Natural killer cell (primary cell): ENCODE data around the gene ARID3B. TPM values are rescaled to one million over a fixed set of nuclear protein-coding genes. Genes with fewer than 3 reads are reported as not detected.

Experiments used
- ATAC-seq, 3 donors: fragments of 150-1000 bp in 2 of 3; fragments of 200-7000 bp in 1 of 3; cut with Tn5 transposase; 1 replicate in 1 of 3; 2 replicates in 2 of 3; pipeline ENCODE4 v1.10.0; 2021; ENCODE audit warnings: mild to moderate bottlenecking in 2 of 3, moderate library complexity in 2 of 3
- DNase-seq, 2 donors: peaks; one replicate each; pipeline versions ENCODE4 v3.0.0 to v3.0.0-alpha.2; 2013 to 2021; ENCODE audit warnings: mixed read lengths in 1 of 2
- H3K27ac ChIP-seq: one replicate; pipeline ENCODE4 v1.5.1; 2013; ENCODE audit warnings: mild to moderate bottlenecking, low read length
- H3K27me3 ChIP-seq: one replicate; pipeline ENCODE4 v1.6.1; 2013; ENCODE audit warnings: low read length; ENCODE audit not compliant: control insufficient read depth, insufficient read depth
- H3K36me3 ChIP-seq: one replicate; pipeline ENCODE4 v1.6.1; 2013; ENCODE audit warnings: low read length; ENCODE audit not compliant: control insufficient read depth, insufficient read depth
- H3K4me1 ChIP-seq: one replicate; pipeline ENCODE4 v1.6.1; 2013; ENCODE audit warnings: low read length; ENCODE audit not compliant: control insufficient read depth, insufficient read depth
- H3K4me3 ChIP-seq: one replicate; pipeline ENCODE4 v1.5.1; 2013; ENCODE audit warnings: low read length
- H3K9me3 ChIP-seq: one replicate; pipeline ENCODE4 v1.6.1; 2013; ENCODE audit warnings: low read length; ENCODE audit not compliant: control insufficient read depth, insufficient read depth
- H3K27ac Mint-ChIP-seq, 2 donors: one replicate each; pipeline ENCODE4 v1.8.0; 2022; ENCODE audit warnings: mild to moderate bottlenecking in 2 of 2, mixed read lengths in 2 of 2, moderate library complexity in 1 of 2
- H3K27me3 Mint-ChIP-seq, 2 donors: one replicate each; pipeline ENCODE4 v1.8.0; 2022; ENCODE audit warnings: low read depth in 2 of 2, mixed read lengths in 2 of 2
- H3K36me3 Mint-ChIP-seq: one replicate; pipeline ENCODE4 v1.8.0; 2022; ENCODE audit warnings: mixed read lengths
- H3K4me1 Mint-ChIP-seq, 2 donors: one replicate each; pipeline ENCODE4 v1.8.0; 2022; ENCODE audit warnings: mixed read lengths in 2 of 2
- H3K4me3 Mint-ChIP-seq: one replicate; pipeline ENCODE4 v1.8.0; 2022; ENCODE audit warnings: mild to moderate bottlenecking, moderate library complexity, mixed read lengths
- H3K9me3 Mint-ChIP-seq, 2 donors: one replicate each; pipeline ENCODE4 v1.8.0; 2022; ENCODE audit warnings: mixed read lengths in 2 of 2
- WGBS: methylation state at CpG from one replicate; pipeline ENCODE4 v1.1.7; 2013; ENCODE audit warnings: missing lambda C conversion rate; ENCODE audit not compliant: insufficient coverage; 5-methylcytosine and 5-hydroxymethylcytosine counted together
- intact Hi-C: fragments of 100-400 bp; cut with micrococcal nuclease; formaldehyde crosslinking; loops from one replicate; pipeline ENCODE4 v1.14.2; 2022
- total RNA-seq, 4 donors: library from RNA; stranded (reverse); fragments of 120-200 nt in 1 of 4; gene quantifications; one replicate each; pipeline versions ENCODE4 v1.2.3 to v1.2.4, GENCODE V29; 2013 to 2022
- TF ChIP-seq, protein P1 (sequence below): fragments of 200-600 bp; IDR thresholded peaks from one replicate; pipeline ENCODE4 v1.8.0; 2022; ENCODE audit warnings: antibody characterized with exemption

The ARID3B gene
- total RNA-seq, 3 donors from 2014 or later (not counting 1 experiment from before 2014, with no cell fraction given), result 56.4 to 59.2 (median 58.3) TPM

- DNase-seq (no peak), ATAC-seq (no peak)
- Histone ChIP-seq H3K36me3 (peaks cover 38% of the 10 kb centered on the region), H3K9me3 (no peaks in the 10 kb centered on the region), H3K4me1 (peaks cover 21% of the 10 kb centered on the region), H3K27ac (no peak overlapping the region), H3K4me3 (no peak overlapping the region), H3K27me3 (no peaks in the 10 kb centered on the region)
- WGBS, result 100% methylated on average over 1 of the region's 3 CpGs
- Mint-ChIP-seq H3K9me3 (no peaks in the 10 kb centered on the region), H3K36me3 (no peaks in the 10 kb centered on the region), H3K4me1 (peaks cover 66 to 69% of the 10 kb centered on the region in 2 donors), H3K4me3 (no peak overlapping the region), H3K27ac (peak overlapping the region; percentile 78 to 83), H3K27me3 (no peaks in the 10 kb centered on the region)
- intact Hi-C loops, result no loop called here
- TF ChIP-seq, protein P1, sequence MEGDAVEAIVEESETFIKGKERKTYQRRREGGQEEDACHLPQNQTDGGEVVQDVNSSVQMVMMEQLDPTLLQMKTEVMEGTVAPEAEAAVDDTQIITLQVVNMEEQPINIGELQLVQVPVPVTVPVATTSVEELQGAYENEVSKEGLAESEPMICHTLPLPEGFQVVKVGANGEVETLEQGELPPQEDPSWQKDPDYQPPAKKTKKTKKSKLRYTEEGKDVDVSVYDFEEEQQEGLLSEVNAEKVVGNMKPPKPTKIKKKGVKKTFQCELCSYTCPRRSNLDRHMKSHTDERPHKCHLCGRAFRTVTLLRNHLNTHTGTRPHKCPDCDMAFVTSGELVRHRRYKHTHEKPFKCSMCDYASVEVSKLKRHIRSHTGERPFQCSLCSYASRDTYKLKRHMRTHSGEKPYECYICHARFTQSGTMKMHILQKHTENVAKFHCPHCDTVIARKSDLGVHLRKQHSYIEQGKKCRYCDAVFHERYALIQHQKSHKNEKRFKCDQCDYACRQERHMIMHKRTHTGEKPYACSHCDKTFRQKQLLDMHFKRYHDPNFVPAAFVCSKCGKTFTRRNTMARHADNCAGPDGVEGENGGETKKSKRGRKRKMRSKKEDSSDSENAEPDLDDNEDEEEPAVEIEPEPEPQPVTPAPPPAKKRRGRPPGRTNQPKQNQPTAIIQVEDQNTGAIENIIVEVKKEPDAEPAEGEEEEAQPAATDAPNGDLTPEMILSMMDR, result no peak
These were observed 30.2 kb downstream of the ARID3B start for GRCh38 chr15:74571191-74571590.

DNA sequence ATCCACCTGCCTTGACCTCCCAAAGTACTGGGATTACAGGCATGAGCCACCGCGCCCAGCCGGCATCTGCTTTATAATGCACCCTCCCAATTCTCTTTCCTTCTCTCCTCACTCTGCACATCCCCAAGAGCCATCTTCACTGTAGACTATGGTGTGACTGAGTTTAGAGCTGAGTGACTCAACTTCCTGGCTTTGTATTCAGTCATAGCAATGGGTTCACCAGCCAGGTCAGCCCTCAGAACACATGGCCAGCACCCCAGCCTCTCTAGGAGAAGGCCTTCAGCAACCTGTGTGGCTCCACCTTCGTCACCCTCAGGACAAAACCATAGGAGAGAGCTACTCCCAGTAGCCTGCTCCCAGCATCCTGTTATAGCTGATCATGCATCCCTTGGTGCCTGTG, 33.0 kb downstream of the ARID3B start:
- ATAC-seq, result no peak

DNA sequence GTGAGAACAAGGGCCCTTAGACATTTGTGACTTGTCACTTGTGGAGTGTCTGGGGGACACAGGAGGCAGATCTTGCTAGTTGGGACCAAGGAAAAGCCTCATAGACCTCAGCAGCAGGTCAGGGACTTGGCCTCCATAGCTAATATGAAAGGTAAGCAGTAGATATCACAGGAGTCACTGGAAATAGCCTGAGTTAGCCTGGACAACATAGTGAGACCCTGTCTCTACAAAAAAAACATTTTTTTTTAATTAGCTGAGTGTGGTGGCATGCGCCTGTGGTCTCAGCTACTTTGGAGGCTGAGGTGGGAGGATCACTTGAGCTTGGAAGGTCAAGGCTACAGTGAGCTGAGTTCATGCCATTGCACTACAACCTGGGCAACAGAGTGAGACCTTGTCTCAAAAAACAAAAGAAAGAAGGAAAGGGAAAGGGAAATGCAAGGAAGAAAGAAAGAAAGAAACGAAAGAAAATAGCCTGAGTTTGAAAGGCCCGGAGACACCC, 37.5 kb downstream of the ARID3B start:
- Mint-ChIP-seq H3K36me3 (peaks cover 5% of the 10 kb centered on the region), H3K9me3 (no peaks in the 10 kb centered on the region), H3K4me1 (peaks cover 7 to 13% of the 10 kb centered on the region in 2 donors), H3K27ac (no peak overlapping the region), H3K4me3 (no peak overlapping the region), H3K27me3 (no peaks in the 10 kb centered on the region)
- H3K4me3 ChIP-seq, result no peak overlapping the region
- H3K36me3 ChIP-seq, result peaks cover 58% of the 10 kb centered on the region
- ATAC-seq (no peak), DNase-seq (no peak)
- no peaks in the 10 kb centered on the region for H3K27me3 ChIP-seq
- TF ChIP-seq, protein P1, result no peak
- no peaks in the 10 kb centered on the region for H3K9me3 ChIP-seq
- 97% methylated on average over 3 of the region's 3 CpGs for WGBS
- H3K4me1 ChIP-seq, result no peaks in the 10 kb centered on the region
- intact Hi-C loops, result no loop called here
- no peak overlapping the region for H3K27ac ChIP-seq

More for the DNA sequence above, 33.0 kb downstream of the ARID3B start:
- over 99% methylated on average over 4 of the region's 4 CpGs for WGBS
- H3K27me3 ChIP-seq, result no peaks in the 10 kb centered on the region
- H3K4me3 ChIP-seq, result no peak overlapping the region
- H3K36me3 ChIP-seq, result peaks cover 55% of the 10 kb centered on the region
- Mint-ChIP-seq H3K27me3 (no peaks in the 10 kb centered on the region), H3K4me3 (no peak overlapping the region), H3K36me3 (peaks cover 5% of the 10 kb centered on the region), H3K27ac (no peak overlapping the region), H3K4me1 (peaks cover 45 to 48% of the 10 kb centered on the region in 2 donors), H3K9me3 (no peaks in the 10 kb centered on the region)
- DNase-seq, result no peak
- TF ChIP-seq, protein P1, result no peak
- peaks cover 21% of the 10 kb centered on the region for H3K4me1 ChIP-seq
- intact Hi-C loops, result no loop called here
- H3K9me3 ChIP-seq, result no peaks in the 10 kb centered on the region
- no peak overlapping the region for H3K27ac ChIP-seq

GRCh38 chr15:74579001-74579400, 38.0 kb downstream of the ARID3B start:
- Histone ChIP-seq H3K36me3 (peaks cover 61% of the 10 kb centered on the region), H3K27ac (no peak overlapping the region), H3K4me1 (no peaks in the 10 kb centered on the region), H3K4me3 (no peak overlapping the region), H3K9me3 (no peaks in the 10 kb centered on the region), H3K27me3 (no peaks in the 10 kb centered on the region)
- Mint-ChIP-seq H3K36me3 (peaks cover 5% of the 10 kb centered on the region), H3K27ac (no peak overlapping the region), H3K27me3 (no peaks in the 10 kb centered on the region), H3K4me1 (peaks cover 6 to 10% of the 10 kb centered on the region in 2 donors), H3K9me3 (no peaks in the 10 kb centered on the region), H3K4me3 (no peak overlapping the region)
- over 99% methylated on average over 8 of the region's 9 CpGs for whole genome bisulfite sequencing
- no peak for ATAC-seq
- intact Hi-C loops, result no loop called here
- TF ChIP-seq, protein P1, result no peak
- no peak for DNase-seq
